HG03175 (cell line): ENCODE measurements around the gene TMEM63C.
"Not testable (repeated sequence)": the region's sequence is repeated elsewhere in the genome, so short reads cannot be mapped to it uniquely, and the experiment has no call there.

ENCODE experiments used
- ATAC-seq: cut with Tn5 transposase; IDR thresholded peaks from one replicate; pipeline ENCODE4 v1.9.1; 2021; ENCODE audit warnings: mild to moderate bottlenecking, moderate library complexity; ENCODE audit not compliant: unreplicated experiment

Gene TMEM63C

GRCh38 chr14:77153802-77154201 lies 27.8 kb upstream of the TMEM63C start:
- ATAC-seq: no peak

GRCh38 chr14:77154421-77154820 lies 27.2 kb upstream of the TMEM63C start:
- no peak for ATAC-seq

- no peak for ATAC-seq
These were observed 26.5 kb upstream of the TMEM63C start for GRCh38 chr14:77155083-77155482.

- ATAC-seq: no peak
These were observed 23.9 kb upstream of the TMEM63C start for GRCh38 chr14:77157740-77158139.

- no peak for ATAC-seq
These were observed 23.3 kb upstream of the TMEM63C start for GRCh38 chr14:77158175-77158881.

- ATAC-seq: no peak
These were observed 22.7 kb upstream of the TMEM63C start for GRCh38 chr14:77158882-77159255.

GRCh38 chr14:77161011-77161410 lies 20.6 kb upstream of the TMEM63C start:
- no peak for ATAC-seq

GRCh38 chr14:77170045-77170444 lies 11.6 kb upstream of the TMEM63C start:
- no peak for ATAC-seq

GRCh38 chr14:77172916-77173315 lies 8.7 kb upstream of the TMEM63C start:
- no peak for ATAC-seq

- not testable (repeated sequence) for ATAC-seq
These were observed 7.5 kb upstream of the TMEM63C start for GRCh38 chr14:77173911-77174617.

- ATAC-seq: no peak
These were observed 5.8 kb upstream of the TMEM63C start for GRCh38 chr14:77175843-77176242.

- no peak for ATAC-seq
These were observed 3.9 kb upstream of the TMEM63C start for GRCh38 chr14:77177702-77178101.

- ATAC-seq: no peak
These were observed 2.9 kb upstream of the TMEM63C start for GRCh38 chr14:77178656-77179055.

GRCh38 chr14:77180726-77181602 lies 634 bp upstream of the TMEM63C start:
- no peak for ATAC-seq

- no peak for ATAC-seq
These were observed 2.3 kb downstream of the TMEM63C start for GRCh38 chr14:77183896-77184295.

GRCh38 chr14:77184396-77185092 lies 2.9 kb downstream of the TMEM63C start:
- ATAC-seq: no peak

- no peak for ATAC-seq
These were observed 3.5 kb downstream of the TMEM63C start for GRCh38 chr14:77185093-77185465.

- ATAC-seq: no peak
These were observed 5.5 kb downstream of the TMEM63C start for GRCh38 chr14:77186911-77187648.

- no peak for ATAC-seq
These were observed 6.0 kb downstream of the TMEM63C start for GRCh38 chr14:77187649-77188012.

GRCh38 chr14:77189479-77189878 lies 7.9 kb downstream of the TMEM63C start:
- no peak for ATAC-seq
